RKO (cell line): Measurements from ENCODE around the gene CLIC6.

Experiments used
- DNase-seq: peaks from one replicate; pipeline ENCODE4 v3.0.0-alpha.2; 2016; ENCODE audit warnings: low spot score

Gene CLIC6

DNA sequence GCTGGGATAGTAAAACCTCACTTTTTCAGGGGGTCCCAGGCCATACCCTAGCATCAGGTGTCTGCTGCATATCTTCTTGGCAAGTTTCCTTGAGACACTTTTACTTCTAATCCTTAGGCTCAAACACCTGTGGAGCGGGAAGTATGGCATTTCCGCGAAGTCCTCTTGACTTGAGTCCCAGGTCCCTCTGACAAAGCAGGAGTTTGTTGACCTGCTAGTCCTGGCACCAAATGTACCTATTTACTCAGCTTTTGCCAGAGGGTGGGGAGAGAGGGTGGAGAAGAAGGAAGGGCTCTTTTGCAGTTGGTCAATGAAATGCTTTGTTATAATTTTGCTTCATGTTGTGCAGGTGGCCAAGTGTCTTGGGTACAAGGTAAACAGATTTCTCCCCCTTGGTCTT, 59.7 kb downstream of the CLIC6 start:
- DNase-seq: no peak

DNA sequence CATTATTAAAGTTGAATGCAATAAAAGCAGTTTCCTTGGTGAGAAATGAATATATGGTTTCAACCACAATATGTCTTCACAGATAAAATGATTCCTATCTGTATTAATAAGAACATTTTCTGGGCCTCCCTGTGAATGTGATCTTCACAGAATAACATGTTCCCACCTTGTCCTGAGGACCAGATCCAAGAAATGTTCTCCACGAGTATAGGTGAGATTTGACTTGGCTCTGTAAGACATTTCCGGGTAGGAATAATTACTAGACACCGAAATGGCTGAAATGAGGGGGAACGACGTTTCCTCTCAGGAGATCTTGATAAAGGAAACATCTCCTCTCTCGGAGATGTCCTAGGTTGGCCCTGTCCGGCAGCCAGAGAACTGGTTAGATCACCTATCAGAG, 61.4 kb downstream of the CLIC6 start:
- no peak for DNase-seq

DNA sequence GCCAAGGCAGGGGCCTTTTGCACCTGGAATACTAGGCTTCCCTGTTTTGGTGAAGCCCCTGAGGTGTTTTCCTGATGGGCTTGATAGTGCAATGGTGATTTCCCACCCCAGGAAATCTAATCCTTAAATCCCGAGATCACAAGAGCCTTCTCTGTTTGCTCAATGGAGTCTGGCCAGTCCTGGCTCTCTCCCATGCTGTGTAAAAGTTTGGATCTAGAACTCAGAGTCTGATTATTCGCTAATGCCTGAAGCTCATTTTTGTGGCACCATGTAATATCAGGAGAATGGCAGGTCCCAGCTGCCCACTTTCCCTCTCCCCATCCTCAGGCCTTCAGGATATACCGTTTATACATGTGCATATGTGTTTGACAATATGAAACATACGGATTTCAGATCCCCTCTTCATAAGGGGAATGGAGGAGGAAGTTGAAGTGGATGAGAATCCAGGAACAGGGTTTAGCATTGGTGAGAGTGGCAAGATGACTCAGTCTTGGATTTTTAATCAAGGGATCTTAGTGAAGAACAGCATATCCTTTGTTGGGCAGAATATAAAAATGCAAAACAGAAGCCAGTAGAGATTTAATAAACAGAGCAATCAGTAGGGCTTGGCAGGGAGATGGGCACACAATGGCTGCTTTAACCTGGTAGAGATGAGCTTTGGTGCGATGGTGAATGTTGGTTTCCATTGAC, 62.1 kb downstream of the CLIC6 start:
- DNase-seq: no peak

DNA sequence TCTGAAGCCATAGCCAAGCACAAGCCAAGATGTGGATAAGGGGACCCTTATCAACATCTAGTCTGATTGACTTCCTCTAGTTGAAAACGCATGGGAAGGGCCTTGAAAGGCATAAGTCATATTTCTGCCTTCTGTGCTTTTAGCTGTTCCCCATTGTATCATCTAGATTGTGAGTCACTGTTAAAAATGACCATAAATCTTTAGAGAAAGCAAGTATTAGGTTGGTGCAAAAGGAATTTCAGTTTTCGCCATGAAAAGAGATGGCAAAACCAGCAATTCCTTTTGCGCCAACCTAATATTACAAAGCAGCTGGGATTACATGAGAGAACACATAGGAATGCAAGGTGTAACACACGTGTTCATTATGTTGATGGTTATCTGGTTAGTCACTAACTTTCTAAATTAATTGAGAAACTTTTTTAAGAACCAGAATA, 63.6 kb downstream of the CLIC6 start:
- no peak for DNase-seq

DNA sequence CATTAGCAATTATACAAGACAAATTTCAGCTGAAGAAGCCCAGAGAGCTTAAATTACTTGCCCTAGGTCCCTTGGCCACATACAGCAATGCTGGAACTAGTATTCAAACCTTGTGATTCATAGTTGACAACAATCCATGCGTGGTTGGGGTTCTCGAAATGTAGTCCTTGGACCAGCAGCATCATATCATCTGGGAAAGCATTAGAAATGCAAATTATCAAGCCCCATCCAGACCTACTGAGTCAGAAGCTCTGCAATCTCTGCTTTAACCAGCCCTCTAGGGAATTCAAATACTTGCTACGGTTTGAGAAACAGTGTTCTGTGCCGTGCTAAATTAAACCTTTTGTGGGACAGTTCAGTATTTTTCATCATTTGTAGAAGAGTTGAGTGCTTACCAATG, 65.1 kb downstream of the CLIC6 start:
- DNase-seq: no peak

DNA sequence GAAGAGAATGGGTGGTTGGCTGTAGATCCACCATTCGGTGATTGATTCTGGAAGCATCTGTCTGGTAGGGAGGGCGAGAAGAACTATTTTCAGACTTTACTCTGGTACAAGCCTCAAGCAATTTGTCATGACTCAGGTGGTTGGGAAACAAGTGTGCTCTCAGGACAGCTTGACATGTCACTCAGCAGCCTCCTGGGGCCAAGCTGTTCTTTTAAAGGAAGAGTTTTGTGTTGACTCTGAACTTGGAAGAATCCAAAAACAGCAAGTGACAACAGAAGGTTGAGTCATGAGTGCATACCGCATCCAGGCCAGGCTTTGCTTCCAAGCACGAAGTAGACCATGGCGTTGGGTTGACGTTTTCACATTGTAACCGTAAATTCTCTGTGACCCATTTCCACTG, 65.9 kb downstream of the CLIC6 start:
- no peak for DNase-seq

DNA sequence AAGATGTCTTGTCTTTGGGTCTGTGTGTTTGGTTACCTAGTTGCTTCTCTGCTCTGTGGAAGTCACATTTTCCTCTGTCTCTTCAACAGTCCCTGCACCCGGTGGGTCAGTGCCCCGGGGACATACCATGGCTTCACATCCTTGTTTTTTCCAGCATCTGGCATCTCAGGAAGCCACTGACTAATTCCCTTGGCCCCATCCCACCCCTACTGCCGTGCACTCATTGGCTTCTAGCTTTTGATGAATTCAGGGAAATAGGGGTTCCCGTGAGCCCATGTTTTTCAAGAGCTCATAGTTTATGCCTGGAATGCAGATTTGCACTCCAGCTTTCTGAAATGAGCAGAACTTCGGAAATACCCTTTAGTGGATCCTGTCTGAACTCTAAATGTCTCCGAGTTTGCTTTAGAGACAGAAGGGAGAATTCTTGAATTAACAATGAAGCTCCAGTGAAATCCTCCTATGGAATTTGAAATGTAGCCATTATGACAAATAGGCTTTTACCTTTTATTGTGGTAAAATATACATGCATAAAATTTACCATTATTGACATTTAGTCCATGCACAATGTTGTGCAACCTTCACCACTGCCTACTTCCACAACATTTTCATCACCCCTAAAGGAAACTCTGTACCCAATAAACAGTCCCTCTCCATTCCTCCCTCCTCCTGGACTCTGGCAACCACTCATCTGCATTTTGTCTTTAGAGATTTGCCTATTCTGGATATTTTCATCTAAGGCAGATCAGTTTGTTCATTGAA, 67.5 kb downstream of the CLIC6 start:
- DNase-seq: no peak

DNA sequence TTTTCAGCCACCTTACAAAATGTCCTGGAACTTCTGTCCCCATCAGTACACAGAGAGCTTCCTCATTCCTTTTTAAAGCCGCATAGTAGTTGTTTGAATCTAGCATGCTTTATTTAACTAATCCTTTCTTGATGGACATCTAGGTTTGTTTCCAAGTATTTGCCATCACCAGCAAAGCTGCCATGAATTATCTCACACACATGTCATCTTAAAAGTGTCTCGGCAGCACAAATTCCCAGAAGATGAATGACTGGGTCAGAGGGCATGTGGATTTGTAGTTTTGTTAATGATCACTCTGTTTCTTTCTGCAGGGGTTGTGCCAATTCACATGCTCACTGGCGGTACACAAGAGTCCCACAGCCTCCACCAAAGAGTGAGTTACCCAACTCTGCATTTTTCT, 68.3 kb downstream of the CLIC6 start:
- no peak for DNase-seq

DNA sequence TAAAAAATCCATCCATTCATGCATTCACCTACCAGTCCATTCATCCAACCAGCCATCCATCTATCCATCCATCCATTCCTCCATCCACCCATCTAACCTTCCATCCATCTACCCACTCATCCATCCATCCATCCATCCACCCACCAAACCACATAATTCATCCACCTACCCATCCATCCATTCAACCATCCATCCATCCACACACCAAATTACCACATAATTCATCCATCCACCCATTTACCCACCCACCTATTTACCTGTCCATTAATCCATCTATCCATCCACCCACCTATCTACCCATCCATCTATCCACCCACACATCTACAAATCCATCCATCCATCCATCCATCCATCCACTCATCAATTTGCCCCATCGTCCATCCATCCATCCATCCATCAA, 71.4 kb downstream of the CLIC6 start:
- no peak for DNase-seq

DNA sequence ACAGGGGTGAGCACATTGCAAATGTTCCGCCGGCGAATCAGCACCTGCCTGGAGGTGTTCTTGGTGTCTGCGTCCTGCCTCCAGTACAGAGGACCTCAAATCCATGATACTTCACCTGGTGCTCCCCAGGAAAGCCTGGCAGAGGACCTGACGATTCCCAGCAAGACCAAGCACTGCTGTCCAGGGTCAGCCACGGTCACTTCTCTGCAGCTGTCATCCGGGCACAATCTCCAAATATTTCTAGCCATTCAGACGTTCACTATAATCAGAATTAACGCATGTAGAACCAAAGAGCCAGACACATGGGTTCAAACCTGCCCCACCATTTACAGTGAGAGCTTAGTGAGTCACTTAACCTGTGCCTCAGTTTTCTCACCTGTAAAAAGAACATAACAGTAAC, 74.5 kb downstream of the CLIC6 start:
- no peak for DNase-seq

DNA sequence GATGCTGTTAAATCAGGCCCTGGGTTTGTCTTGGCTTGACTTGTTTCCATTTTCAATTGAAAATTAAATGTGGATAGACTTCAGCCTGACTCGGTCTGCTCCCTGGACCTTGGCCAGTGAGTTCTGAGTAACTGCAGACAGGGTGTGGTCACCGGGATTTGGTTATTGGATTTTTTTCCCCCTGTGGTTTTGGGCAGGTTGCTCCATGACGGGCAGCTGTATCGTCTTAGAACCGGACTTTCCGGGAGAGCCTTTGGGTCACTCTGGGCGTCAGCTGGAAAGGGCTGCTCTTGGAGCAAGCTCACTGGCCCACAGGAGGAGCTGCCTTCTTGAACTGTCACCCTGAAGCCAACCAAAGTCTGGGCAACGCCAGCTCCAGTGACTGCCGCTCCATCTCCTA, 75.0 kb downstream of the CLIC6 start:
- DNase-seq: peak; percentile 2

DNA sequence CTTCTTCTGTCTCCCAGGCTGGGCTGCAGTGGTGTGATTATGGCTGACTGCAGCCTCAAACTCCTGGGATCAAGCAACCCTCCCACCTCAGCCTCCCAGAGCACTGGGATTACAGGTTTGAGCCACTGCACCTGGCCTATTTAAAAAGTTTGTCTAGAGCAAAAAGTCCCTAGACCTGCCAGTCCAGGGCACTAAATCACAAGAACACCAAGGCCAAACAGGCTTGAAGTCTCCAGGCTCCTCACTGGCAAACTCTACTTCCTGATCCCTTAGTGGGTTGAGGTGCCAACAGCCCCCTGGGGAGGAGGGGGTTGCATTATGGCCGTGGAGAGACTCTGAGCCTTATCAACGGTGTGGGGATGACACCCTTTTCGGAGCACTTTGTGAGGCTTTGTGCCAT, 76.0 kb downstream of the CLIC6 start:
- DNase-seq: no peak

DNA sequence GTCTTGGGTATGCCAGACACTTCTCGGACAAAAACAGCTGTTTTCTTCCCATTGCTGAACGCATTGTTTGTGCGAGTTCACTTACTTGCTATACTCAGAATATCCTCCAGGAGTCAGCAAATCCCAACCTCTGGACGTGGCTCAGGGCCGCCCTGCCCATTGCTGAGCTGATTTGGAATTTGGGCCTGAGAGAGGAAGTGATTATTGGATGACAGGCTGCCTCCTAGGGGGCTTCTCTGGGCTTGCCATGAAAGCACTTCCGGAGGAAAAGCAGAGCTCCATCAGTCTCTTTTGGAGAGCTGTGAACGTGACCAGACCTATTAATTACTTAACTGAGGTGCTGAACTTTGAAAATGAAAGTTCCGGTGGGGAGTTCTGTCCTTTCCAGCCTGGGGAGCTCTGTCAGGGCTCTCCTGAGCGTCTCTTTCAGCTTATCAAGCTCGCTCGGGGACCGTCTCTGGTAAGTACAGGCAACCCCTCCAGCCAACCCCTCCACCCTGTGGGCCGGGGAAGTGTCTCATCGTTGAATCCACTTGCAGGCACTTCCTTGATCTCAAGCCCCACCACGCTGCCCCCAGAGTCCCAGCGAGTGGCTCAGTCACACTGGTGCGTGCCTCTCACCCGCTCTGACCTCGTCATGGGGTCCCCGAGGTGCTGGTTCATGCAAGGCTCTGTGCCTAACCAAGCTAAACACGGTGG, 76.9 kb downstream of the CLIC6 start:
- DNase-seq: peak; percentile 88

DNA sequence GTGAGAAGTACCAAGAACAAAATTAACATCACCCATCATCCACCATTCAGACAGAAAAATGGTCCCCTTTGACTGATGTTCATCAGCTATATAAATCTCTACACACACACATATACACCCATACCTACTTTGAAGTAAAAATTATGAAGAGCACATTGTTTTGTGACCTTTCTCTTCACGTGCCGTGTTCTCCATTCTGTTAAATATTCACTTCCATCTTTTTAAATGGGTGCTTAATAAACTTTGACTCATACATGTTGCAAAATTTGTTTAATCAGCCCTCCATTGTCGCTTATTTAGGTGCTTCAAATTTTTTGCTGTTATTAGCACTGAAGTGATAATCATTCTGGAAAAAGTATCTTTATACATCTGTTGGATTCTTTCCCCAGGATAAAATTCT, 80.1 kb downstream of the CLIC6 start:
- DNase-seq: no peak

DNA sequence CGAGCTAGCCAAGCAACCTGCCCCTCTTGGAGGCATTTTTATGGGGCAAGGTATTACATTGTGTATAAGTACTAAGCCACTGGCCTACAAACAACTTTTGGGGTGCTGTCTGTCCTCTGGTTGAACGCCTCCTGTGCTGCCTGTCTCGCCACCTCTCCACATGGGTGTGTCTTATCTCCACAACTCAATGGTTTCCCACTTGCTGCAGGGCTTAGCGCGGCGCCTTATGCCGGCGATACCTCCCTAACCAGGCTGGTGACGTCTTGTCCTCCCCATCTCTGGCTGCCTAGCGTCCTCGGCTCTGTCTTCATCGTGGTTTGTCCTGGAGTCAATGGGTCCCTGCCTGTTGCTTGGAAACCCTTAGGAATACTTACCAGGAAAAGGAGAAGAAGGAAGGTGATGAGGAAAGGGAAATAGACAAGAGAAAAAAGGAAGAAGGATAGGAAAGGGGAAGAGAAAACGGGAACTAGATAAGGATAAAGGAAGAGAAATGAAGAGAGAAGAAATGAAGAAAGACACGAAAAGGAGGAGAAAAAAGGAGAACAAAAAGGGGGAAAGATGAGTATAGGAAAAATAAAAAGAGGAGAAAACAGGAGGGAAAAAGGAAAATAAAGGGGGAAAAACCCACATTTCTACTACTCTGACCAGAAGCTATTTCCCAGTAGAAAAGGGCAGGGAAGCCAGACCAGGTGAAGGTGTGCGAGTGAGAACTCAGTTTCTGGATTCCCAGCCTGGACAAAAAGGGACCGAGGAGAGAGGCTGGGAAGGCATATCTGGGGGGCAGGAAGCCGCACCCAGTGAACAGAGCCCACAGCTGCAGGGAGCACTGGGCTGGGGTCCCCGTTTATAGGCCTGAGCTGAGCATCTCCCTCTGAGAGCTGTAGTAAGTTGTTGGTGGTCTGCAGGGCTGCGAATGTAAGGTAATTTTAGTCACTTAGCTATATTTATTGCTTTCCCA, 86.2 kb downstream of the CLIC6 start:
- DNase-seq: no peak

DNA sequence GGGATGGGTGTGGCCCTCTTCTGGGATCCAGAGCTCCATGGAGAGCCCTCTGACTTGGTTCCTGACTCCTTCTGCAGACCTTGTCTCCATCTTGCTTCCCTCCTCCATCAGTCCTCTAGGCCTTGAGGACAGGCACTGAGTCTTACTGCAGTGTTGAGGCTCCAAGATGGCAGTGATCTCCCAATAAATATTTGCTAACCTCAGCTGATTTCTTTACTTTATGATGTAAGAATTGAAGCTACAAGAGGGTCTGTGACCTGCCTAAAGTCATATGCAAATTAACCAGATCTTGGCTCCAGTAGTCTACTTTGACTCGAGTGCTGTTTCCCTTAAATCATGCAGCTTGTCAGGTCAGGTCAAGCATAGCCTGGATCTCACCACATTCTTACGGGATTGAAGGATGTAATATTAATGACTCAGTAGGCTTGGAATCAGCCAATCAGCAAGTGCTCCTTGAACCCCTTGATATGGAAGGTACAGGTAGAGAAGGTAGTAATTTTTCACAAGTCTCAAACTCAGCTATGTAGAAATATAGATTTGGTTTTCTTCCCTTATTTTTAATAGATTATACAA, 93.0 kb downstream of the CLIC6 start:
- DNase-seq: no peak

DNA sequence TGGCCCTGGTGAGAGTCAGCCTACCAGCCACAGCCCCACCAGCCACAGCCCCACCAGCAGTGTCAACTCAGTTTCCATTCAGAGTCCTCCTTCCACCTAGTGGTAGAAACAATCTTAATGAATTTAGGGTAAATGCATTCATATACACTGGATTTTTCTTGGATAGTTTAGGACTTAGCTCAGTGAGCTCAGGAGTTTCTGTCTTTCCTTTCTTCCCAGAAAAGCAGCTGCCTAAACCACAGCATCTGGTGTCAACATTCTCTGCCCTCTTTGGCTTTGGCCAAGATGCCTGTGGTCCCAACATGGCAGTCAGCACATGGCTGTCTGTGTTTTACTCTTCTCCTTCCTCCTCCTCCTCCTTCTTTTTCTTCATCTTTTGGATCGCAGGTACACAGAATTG, 94.0 kb downstream of the CLIC6 start:
- no peak for DNase-seq

DNA sequence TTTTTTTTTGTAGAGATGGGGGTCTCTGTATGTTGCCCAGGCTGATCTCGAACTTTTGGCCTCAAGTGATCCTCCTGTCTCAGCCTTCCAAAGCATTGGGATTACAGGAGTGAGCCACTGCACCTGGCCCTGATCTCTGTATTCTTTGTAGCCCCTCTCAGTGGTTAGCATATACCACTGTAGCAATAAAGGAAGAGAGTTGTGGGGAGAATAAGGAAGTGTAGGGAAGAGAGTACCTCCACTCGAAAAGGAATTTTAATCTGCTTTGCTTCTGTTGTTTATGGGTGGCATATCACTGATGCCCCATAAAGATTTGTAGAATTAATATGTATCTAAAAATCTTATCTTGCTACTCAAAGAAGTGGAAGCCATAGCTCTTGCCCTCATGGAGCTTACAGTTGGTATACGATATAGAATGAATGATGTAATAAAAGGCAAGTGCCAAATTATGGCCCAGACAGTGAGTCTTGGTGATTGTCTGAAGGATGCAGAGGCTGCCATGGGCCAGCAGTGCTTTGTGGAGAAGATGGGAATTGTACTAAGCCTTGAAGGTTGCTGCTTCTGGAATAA, 96.0 kb downstream of the CLIC6 start:
- DNase-seq: no peak

DNA sequence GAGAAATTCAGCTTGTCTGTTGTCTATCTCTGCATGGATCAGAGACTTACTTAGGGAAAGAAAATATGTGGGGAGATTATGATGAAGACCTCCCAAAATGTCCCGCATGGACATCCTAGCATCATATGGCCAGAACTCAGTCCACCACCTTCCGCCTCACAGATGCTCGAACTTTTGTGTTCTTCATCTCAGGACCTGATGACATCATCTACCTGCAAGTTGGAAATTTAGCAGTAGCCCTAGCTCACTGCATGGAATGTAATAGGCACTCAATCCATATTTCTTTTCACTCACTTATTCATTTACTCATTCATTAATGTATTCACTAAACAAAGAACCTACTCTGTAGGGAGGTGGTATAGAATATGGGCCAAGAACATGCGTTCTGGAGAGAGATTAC, 96.8 kb downstream of the CLIC6 start:
- no peak for DNase-seq

DNA sequence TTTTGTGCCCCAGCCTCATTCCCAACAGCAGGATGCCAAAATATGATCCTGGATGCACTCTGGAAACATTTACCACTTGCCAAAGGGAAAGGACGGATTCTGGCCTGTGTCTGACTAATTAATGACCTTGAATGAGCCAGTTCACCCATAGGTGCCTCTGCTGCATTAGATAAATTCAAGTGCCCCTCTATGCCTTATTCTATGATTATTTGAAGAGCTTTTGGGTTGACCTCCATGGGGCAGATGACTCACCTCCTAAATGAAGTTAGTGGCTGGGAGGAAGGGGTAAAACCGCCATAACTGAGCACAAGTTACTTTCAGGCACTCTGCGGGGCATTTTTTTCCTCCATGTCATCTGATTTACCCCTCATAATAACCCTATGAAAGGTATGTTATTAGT, 98.1 kb downstream of the CLIC6 start:
- DNase-seq: no peak
